PC-3 (cell line): ENCODE measurements around the gene PTPN20. TPM values are rescaled to one million over a fixed set of nuclear protein-coding genes. Genes with fewer than 3 reads are reported as not detected.

Source experiments
- ATAC-seq: fragments of 200-7000 bp; cut with Tn5 transposase; 2 replicates; pipeline ENCODE4 v1.9.1; 2020; ENCODE audit warnings: mild to moderate bottlenecking, moderate library complexity
- BruUV-seq: library from RNA; stranded (reverse); fragments of 400-500 nt; replicated peaks from 2 replicates; lab custom pipeline; 2021; lab: Mats Ljungman, UMichigan
- CTCF ChIA-PET: fragments of 300-600 bp; sonication (Branson Sonifier 250); formaldehyde crosslinking; loops from one replicate; lab custom pipeline; 2022; ENCODE audit warnings: antibody characterized with exemption; lab: Charles Lee
- POLR2A ChIA-PET: fragments of 300-600 bp; sonication (Branson Sonifier 250); formaldehyde crosslinking; loops from one replicate; lab custom pipeline; 2022; ENCODE audit warnings: antibody characterized with exemption; ENCODE audit not compliant: unreplicated experiment; lab: Charles Lee
- DNase-seq: peaks from one replicate; pipeline ENCODE4 v3.0.0-alpha.2; 2015
- H2AFZ ChIP-seq: fragments of 300-600 bp; sonication (generic); 2 replicates; pipeline ENCODE4 v1.6.0; 2016; ENCODE audit warnings: antibody characterized with exemption, low read length
- H3F3A ChIP-seq: fragments of 300-600 bp; sonication (generic); one replicate; pipeline ENCODE4 v1.6.0; 2017; ENCODE audit warnings: antibody characterized with exemption, low read length, control low read depth, mild to moderate bottlenecking; ENCODE audit not compliant: unreplicated experiment
- H3K27ac ChIP-seq: fragments of 300-600 bp; sonication (generic); 2 replicates; pipeline ENCODE4 v1.5.1; 2016; ENCODE audit warnings: mild to moderate bottlenecking, low read length
- H3K27me3 ChIP-seq: fragments of 300-600 bp; sonication (generic); 2 replicates; pipeline ENCODE4 v1.6.1; 2016; ENCODE audit warnings: low read length, mixed read lengths
- H3K36me3 ChIP-seq: fragments of 300-600 bp; sonication (generic); 2 replicates; pipeline ENCODE4 v1.6.1; 2016; ENCODE audit warnings: low read depth, mixed run types, low read length, mixed read lengths
- H3K4me1 ChIP-seq: fragments of 300-600 bp; sonication (generic); 2 replicates; pipeline ENCODE4 v1.5.1; 2016; ENCODE audit warnings: low read length; ENCODE audit not compliant: insufficient read depth
- H3K4me2 ChIP-seq: fragments of 300-600 bp; sonication (generic); 2 replicates; pipeline ENCODE4 v1.6.0; 2016; ENCODE audit warnings: low read length
- H3K4me3 ChIP-seq: fragments of 300-600 bp; sonication (generic); 2 replicates; pipeline ENCODE4 v1.5.1; 2016; ENCODE audit warnings: mild to moderate bottlenecking, low read length, mixed read lengths
- H3K79me2 ChIP-seq: fragments of 300-600 bp; sonication (generic); 2 replicates; pipeline ENCODE4 v1.6.1; 2017; ENCODE audit warnings: low read length, mixed read lengths
- H3K9ac ChIP-seq: fragments of 300-600 bp; sonication (generic); 2 replicates; pipeline ENCODE4 v1.6.0; 2016; ENCODE audit warnings: mild to moderate bottlenecking, low read length
- H3K9me2 ChIP-seq: fragments of 300-600 bp; sonication (generic); replicated peaks from 2 replicates; pipeline ENCODE4 v1.6.1; 2016; ENCODE audit warnings: mixed run types, low read length, mixed read lengths
- H3K9me3 ChIP-seq: fragments of 300-600 bp; sonication (generic); 2 replicates; pipeline ENCODE4 v1.6.1; 2016; ENCODE audit warnings: low read length, mixed read lengths
- H4K20me1 ChIP-seq: fragments of 300-600 bp; sonication (generic); 2 replicates; pipeline ENCODE4 v1.6.1; 2016; ENCODE audit warnings: low read length, mixed read lengths
- EZH2 ChIP-seq: fragments of 300-600 bp; sonication (generic); IDR thresholded peaks from one replicate; pipeline ENCODE4 v1.6.1; 2017; ENCODE audit warnings: antibody characterized with exemption, mild to moderate bottlenecking, low read length; ENCODE audit not compliant: unreplicated experiment
- EZH2phosphoT487 ChIP-seq: fragments of 300-600 bp; sonication (generic); IDR thresholded peaks from 2 replicates; pipeline ENCODE4 v1.6.1; 2018; ENCODE audit warnings: mild to moderate bottlenecking, antibody characterized with exemption, low read length, borderline replicate concordance
- intact Hi-C: fragments of 100-400 bp; cut with micrococcal nuclease; formaldehyde crosslinking; loops from 2 replicates; pipeline ENCODE4 v1.9.0; 2023
- total RNA-seq: library from RNA; depleted of rRNA; stranded (reverse); fragments of >200 nt; gene quantifications from 2 replicates; pipeline ENCODE4 v1.2.3, GENCODE V29; 2014
- TF ChIP-seq, protein P1 (sequence below): fragments of 300-600 bp; sonication (generic); conservative IDR thresholded peaks from 2 replicates; pipeline ENCODE4 v1.5.1; 2017; ENCODE audit warnings: antibody characterized with exemption, low read depth, mild to moderate bottlenecking, low read length

Gene PTPN20
- total RNA-seq, 1 experiment from 2014 or later = 3.6 TPM

DNA sequence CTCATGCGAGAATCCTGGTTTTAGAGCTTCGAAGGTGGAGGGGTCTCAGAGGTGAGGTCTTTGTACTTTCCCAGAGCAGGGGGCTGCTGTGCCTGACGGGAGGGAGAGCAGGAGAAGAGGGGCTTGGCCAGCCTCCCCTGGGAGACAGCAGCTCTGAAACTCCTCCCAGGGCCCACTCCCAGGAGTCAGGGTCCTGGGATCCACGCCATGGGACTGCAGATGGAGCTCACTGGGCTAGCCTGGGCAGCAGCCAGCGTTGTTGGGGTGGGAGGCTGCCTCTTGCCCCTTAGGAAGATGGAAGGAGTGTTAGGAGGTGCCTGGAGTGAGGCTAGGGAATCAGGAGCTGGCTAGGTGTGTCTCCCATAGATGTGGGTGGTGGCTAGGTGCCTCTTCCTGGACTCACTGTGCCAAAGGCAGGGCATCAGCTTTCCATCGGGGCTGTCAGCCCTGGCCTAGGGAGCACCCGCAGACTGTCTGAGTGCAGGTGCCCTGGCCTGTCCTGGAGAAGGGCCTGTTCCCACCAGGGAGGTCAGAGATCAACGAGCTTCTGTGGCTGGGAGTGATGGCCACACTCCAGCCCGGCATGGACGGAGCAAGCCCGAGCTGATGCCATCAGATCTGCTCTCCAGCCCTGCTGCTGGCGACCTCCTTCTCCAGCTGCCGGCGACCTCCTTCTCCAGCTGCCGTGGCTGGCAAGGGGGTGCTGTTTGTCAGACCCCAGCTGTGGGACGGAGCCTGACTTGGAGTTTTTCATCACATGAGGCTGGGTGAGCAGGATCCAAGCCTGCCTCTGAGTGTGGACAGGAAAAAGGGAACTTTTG lies 111.3 kb downstream of the PTPN20 start:
- Histone ChIP-seq H3K27me3 (no peaks in the 10 kb centered on the region), H3K4me1 (no peaks in the 10 kb centered on the region), H3F3A (no peaks in the 10 kb centered on the region), H3K9me3 (no peaks in the 10 kb centered on the region), H3K79me2 (no peaks in the 10 kb centered on the region), H3K4me2 (no peak overlapping the region), H4K20me1 (no peaks in the 10 kb centered on the region), H3K27ac (no peak overlapping the region), H3K9me2 (no peaks in the 10 kb centered on the region), H2AFZ (no peak overlapping the region), H3K9ac (no peak overlapping the region), H3K4me3 (no peak overlapping the region), H3K36me3 (no peaks in the 10 kb centered on the region)
- no TSS peak for BruUV-seq
- ChIA-PET CTCF (no interaction called here), POLR2A (no interaction called here)
- no peak for DNase-seq
- intact Hi-C loops = no loop called here
- no peak for ATAC-seq
- TF ChIP-seq EZH2 (no peak), EZH2phosphoT487 (no peak)
- TF ChIP-seq, protein P1, sequence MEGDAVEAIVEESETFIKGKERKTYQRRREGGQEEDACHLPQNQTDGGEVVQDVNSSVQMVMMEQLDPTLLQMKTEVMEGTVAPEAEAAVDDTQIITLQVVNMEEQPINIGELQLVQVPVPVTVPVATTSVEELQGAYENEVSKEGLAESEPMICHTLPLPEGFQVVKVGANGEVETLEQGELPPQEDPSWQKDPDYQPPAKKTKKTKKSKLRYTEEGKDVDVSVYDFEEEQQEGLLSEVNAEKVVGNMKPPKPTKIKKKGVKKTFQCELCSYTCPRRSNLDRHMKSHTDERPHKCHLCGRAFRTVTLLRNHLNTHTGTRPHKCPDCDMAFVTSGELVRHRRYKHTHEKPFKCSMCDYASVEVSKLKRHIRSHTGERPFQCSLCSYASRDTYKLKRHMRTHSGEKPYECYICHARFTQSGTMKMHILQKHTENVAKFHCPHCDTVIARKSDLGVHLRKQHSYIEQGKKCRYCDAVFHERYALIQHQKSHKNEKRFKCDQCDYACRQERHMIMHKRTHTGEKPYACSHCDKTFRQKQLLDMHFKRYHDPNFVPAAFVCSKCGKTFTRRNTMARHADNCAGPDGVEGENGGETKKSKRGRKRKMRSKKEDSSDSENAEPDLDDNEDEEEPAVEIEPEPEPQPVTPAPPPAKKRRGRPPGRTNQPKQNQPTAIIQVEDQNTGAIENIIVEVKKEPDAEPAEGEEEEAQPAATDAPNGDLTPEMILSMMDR = no peak

DNA sequence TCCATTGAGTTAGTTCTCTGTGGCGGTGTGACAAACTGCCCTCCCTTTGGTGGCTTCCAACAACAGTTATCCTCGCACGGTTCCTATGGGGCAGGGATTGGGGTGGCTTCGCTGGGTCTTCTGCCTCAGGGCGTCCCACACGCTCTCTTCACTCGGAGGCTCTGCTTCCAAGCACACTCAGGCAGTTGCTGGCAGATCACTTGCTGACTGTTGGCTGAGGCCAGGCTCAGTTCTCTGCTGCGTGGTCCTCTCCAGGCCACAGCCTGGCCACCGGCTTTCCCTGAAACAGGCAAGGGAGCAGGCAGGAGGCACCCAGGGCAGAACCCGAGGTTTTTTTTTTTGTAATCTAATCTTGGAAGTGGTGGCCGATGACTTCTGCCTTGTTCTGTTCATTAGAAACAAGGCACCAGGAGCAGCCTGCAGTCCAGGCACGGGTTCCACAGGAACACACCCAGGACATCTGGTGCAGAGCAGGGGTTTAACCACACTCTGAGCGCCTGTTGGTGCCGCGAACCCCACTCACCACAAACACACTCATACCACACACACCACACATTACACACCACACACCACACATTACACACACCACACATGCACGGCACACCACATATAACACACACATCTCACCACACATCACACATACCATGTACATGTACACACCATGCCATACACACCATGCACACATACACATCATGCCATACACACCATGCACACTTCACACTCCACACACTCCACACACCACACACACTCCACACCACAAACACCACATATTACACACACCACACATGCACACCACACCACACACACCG lies 112.2 kb downstream of the PTPN20 start:
- intact Hi-C loops = loop anchor here (1.0 kb wide), 1 partner anchor 289 kb away; no protein-coding TSS in a partner anchor
- Histone ChIP-seq H3K4me2 (no peak overlapping the region), H3K27me3 (no peaks in the 10 kb centered on the region), H3K9me3 (no peaks in the 10 kb centered on the region), H3K27ac (no peak overlapping the region), H3K4me3 (no peak overlapping the region), H3K36me3 (no peaks in the 10 kb centered on the region), H3K9ac (no peak overlapping the region), H3K9me2 (no peaks in the 10 kb centered on the region), H4K20me1 (no peaks in the 10 kb centered on the region), H3K79me2 (no peaks in the 10 kb centered on the region), H3F3A (no peaks in the 10 kb centered on the region), H2AFZ (no peak overlapping the region), H3K4me1 (no peaks in the 10 kb centered on the region)
- DNase-seq (no peak), ATAC-seq (no peak)
- no peak for TF ChIP-seq EZH2phosphoT487
- TF ChIP-seq EZH2 = no peak
- TF ChIP-seq, protein P1 = no peak
- ChIA-PET POLR2A (no interaction called here), CTCF (interaction anchor here (1.1 kb wide), 1 partner anchor 289 kb away, joined by 5 read pairs; no protein-coding TSS in a partner anchor)
- BruUV-seq = no TSS peak

DNA sequence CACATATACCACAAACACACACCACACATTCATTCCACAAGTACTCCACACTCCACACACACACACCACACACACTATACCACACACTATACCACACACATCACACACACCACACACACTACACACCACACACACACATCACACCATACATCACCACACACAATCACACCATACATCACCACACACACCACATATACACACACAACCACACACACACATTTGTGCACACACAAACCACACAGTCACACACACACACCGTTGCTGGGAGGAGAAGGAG lies 112.8 kb downstream of the PTPN20 start:
- Histone ChIP-seq H3K27ac (no peak overlapping the region), H3K9me3 (no peaks in the 10 kb centered on the region), H3K9ac (no peak overlapping the region), H3K36me3 (no peaks in the 10 kb centered on the region), H3K9me2 (no peaks in the 10 kb centered on the region), H3F3A (no peaks in the 10 kb centered on the region), H3K4me1 (no peaks in the 10 kb centered on the region), H3K79me2 (no peaks in the 10 kb centered on the region), H3K27me3 (no peaks in the 10 kb centered on the region), H3K4me2 (no peak overlapping the region), H3K4me3 (no peak overlapping the region), H2AFZ (no peak overlapping the region), H4K20me1 (no peaks in the 10 kb centered on the region)
- intact Hi-C loops = loop anchor here (1.0 kb wide), 1 partner anchor 288 kb away; no protein-coding TSS in a partner anchor
- POLR2A ChIA-PET = no interaction called here
- TF ChIP-seq, protein P1 = no peak
- TF ChIP-seq EZH2phosphoT487 (no peak), EZH2 (no peak)
- ATAC-seq (no peak), DNase-seq (no peak)
- CTCF ChIA-PET = interaction anchor here (1.1 kb wide), 1 partner anchor 288 kb away, joined by 5 read pairs; no protein-coding TSS in a partner anchor
- no TSS peak for BruUV-seq
